H1 (cell line): Measurements from ENCODE around the gene RILPL2. TPM values are rescaled to one million over a fixed set of nuclear protein-coding genes. Genes with fewer than 3 reads are reported as not detected.

Source experiments
- CTCF ChIA-PET: fragments of 300-600 bp; sonication (Branson Sonifier 250); formaldehyde crosslinking; loops from one replicate; lab custom pipeline; 2021; ENCODE audit not compliant: partially characterized antibody; lab: Charles Lee
- POLR2A ChIA-PET: fragments of 300-600 bp; sonication (Branson Sonifier 250); formaldehyde crosslinking; loops from one replicate; lab custom pipeline; 2021; ENCODE audit warnings: inconsistent platforms; ENCODE audit not compliant: partially characterized antibody; lab: Charles Lee
- DNase-seq, 2 experiments: peaks; one replicate each; pipeline versions ENCODE4 v3.0.0 to v3.0.0-alpha.2; 2010 to 2022; ENCODE audit warnings: low spot score in 2 of 2, low read depth in 1 of 2, mixed read lengths in 1 of 2
- FAIRE-seq: peaks from 2 replicates; lab custom pipeline; 2011; peaks lifted over from hg19 to GRCh38; lab: Jason Lieb, UNC
- H2AFZ ChIP-seq: 2 replicates; pipeline ENCODE4 v1.8.1; 2012; ENCODE audit warnings: low read length, inconsistent platforms
- H2AK5ac ChIP-seq: 2 replicates; pipeline ENCODE4 v1.6.1; 2013; ENCODE audit warnings: low read depth, low read length
- H2BK120ac ChIP-seq: replicated peaks from 2 replicates; pipeline ENCODE3; 2013; ENCODE audit warnings: low read depth, low read length, inconsistent platforms
- H2BK12ac ChIP-seq: 2 replicates; pipeline ENCODE4 v1.6.1; 2013; ENCODE audit warnings: low read depth, low read length
- H2BK15ac ChIP-seq: 2 replicates; pipeline ENCODE4 v1.6.1; 2013; ENCODE audit warnings: low read length
- H2BK20ac ChIP-seq: 2 replicates; pipeline ENCODE4 v1.6.1; 2013; ENCODE audit warnings: low read length
- H2BK5ac ChIP-seq: 2 replicates; pipeline ENCODE4 v1.6.1; 2013; ENCODE audit warnings: low read depth, low read length
- H3K14ac ChIP-seq: 2 replicates; pipeline ENCODE4 v1.6.1; 2013; ENCODE audit warnings: inconsistent platforms; ENCODE audit not compliant: insufficient read length
- H3K18ac ChIP-seq: 2 replicates; pipeline ENCODE4 v1.6.1; 2013; ENCODE audit warnings: low read length; ENCODE audit errors: extremely low read depth
- H3K23ac ChIP-seq: 2 replicates; pipeline ENCODE4 v1.6.1; 2013; ENCODE audit warnings: inconsistent platforms; ENCODE audit not compliant: insufficient read length
- H3K23me2 ChIP-seq: 2 replicates; pipeline ENCODE4 v1.6.1; 2013; ENCODE audit warnings: low read depth, low read length
- H3K27ac ChIP-seq: 2 replicates; pipeline ENCODE4 v1.6.1; 2011; ENCODE audit warnings: low read depth, low read length, inconsistent platforms
- H3K27me3 ChIP-seq, 4 experiments: replicated peaks in 1 of 4; 1 replicate in 1 of 4; 2 replicates in 3 of 4; pipeline versions ENCODE4 v1.6.1 to v1.8.1; 2011 to 2013; ENCODE audit warnings: low read length in 3 of 4, mild to moderate bottlenecking in 3 of 4, inconsistent platforms in 2 of 4, mixed read lengths in 2 of 4, moderate library complexity in 1 of 4; ENCODE audit not compliant: control insufficient read depth in 3 of 4, insufficient read depth in 3 of 4; ENCODE audit errors: extremely low read depth in 1 of 4
- H3K36me3 ChIP-seq, 4 experiments: 2 replicates each; pipeline versions ENCODE4 v1.6.1 to v1.8.1; 2011 to 2013; ENCODE audit warnings: mild to moderate bottlenecking in 4 of 4, low read length in 3 of 4, moderate library complexity in 2 of 4, control low read depth in 1 of 4, inconsistent platforms in 1 of 4; ENCODE audit not compliant: insufficient read depth in 4 of 4, control insufficient read depth in 2 of 4
- H3K4ac ChIP-seq: replicated peaks from 2 replicates; pipeline ENCODE3; 2013; ENCODE audit warnings: low read length, low read depth, mixed read lengths, inconsistent platforms; ENCODE audit not compliant: insufficient read length
- H3K4me1 ChIP-seq, 4 experiments: replicated peaks in 1 of 4; 1 replicate in 1 of 4; 2 replicates in 3 of 4; pipeline versions ENCODE4 v1.6.1 to v1.8.1; 2011 to 2013; ENCODE audit warnings: low read length in 3 of 4, inconsistent platforms in 2 of 4, mixed read lengths in 1 of 4; ENCODE audit not compliant: insufficient read depth in 4 of 4, control insufficient read depth in 3 of 4
- H3K4me2 ChIP-seq, 2 experiments: 2 replicates each; pipeline versions ENCODE4 v1.6.1 to v1.8.1; 2011 to 2013; ENCODE audit warnings: low read depth in 2 of 2, low read length in 2 of 2, control low read depth in 1 of 2, inconsistent platforms in 1 of 2, mild to moderate bottlenecking in 1 of 2; ENCODE audit not compliant: insufficient read depth in 1 of 2
- H3K4me3 ChIP-seq, 4 experiments: fragments of 200-600, 300-600 bp in 1 of 4; sonication (generic), shearing (Covaris generic), sonication (Bioruptor Twin) in 1 of 4; 2 replicates each; pipeline versions ENCODE4 v1.5.1 to v1.8.1; 2011 to 2016; ENCODE audit warnings: low read length in 4 of 4, low read depth in 3 of 4, control low read depth in 2 of 4, inconsistent platforms in 2 of 4, mild to moderate bottlenecking in 2 of 4, mixed read lengths in 1 of 4, moderate library complexity in 1 of 4; ENCODE audit not compliant: insufficient read depth in 2 of 4; ENCODE audit errors: extremely low read depth in 1 of 4
- H3K56ac ChIP-seq: replicated peaks from 2 replicates; pipeline ENCODE3; 2013; ENCODE audit warnings: low read depth, mild to moderate bottlenecking, mixed read lengths, low read length, inconsistent platforms; ENCODE audit not compliant: insufficient read length
- H3K79me1 ChIP-seq: 2 replicates; pipeline ENCODE4 v1.6.1; 2013; ENCODE audit warnings: low read depth, low read length, control low read depth
- H3K79me2 ChIP-seq, 2 experiments: 2 replicates each; pipeline versions ENCODE4 v1.6.1 to v1.8.1; 2012 to 2013; ENCODE audit warnings: low read length in 2 of 2, mild to moderate bottlenecking in 2 of 2, inconsistent platforms in 1 of 2; ENCODE audit not compliant: insufficient read depth in 2 of 2, control insufficient read depth in 1 of 2
- H3K9ac ChIP-seq, 4 experiments: replicated peaks in 1 of 4; 1 replicate in 1 of 4; 2 replicates in 3 of 4; pipeline versions ENCODE4 v1.6.1 to v1.8.1; 2011 to 2013; ENCODE audit warnings: low read depth in 3 of 4, low read length in 3 of 4, control low read depth in 2 of 4, mild to moderate bottlenecking in 2 of 4, moderate library complexity in 2 of 4, inconsistent platforms in 1 of 4; ENCODE audit errors: extremely low read depth in 1 of 4
- H3K9me3 ChIP-seq, 2 experiments: 2 replicates each; pipeline versions ENCODE4 v1.6.1 to v1.8.1; 2012 to 2013; ENCODE audit warnings: mild to moderate bottlenecking in 2 of 2, moderate library complexity in 2 of 2, control low read depth in 1 of 2, inconsistent platforms in 1 of 2, low read depth in 1 of 2, low read length in 1 of 2, mixed read lengths in 1 of 2; ENCODE audit not compliant: insufficient read depth in 2 of 2
- H4K20me1 ChIP-seq, 2 experiments: replicated peaks in 1 of 2; 2 replicates each; pipeline versions ENCODE3 to v1.8.1; 2011 to 2013; ENCODE audit warnings: inconsistent platforms in 2 of 2, low read length in 2 of 2, mild to moderate bottlenecking in 1 of 2; ENCODE audit not compliant: insufficient read depth in 2 of 2, control insufficient read depth in 1 of 2
- H4K5ac ChIP-seq: 2 replicates; pipeline ENCODE4 v1.6.1; 2013; ENCODE audit warnings: low read length, low read depth, mixed read lengths, inconsistent platforms; ENCODE audit not compliant: insufficient read length
- H4K8ac ChIP-seq: 2 replicates; pipeline ENCODE4 v1.8.0; 2013; ENCODE audit warnings: mild to moderate bottlenecking, moderate library complexity, low read length, inconsistent platforms; ENCODE audit not compliant: insufficient read depth; ENCODE audit errors: extremely low read depth
- H4K91ac ChIP-seq: replicated peaks from 2 replicates; pipeline ENCODE3; 2013; ENCODE audit warnings: low read length, mixed read lengths, inconsistent platforms; ENCODE audit not compliant: insufficient read length
- CHD1 ChIP-seq: IDR thresholded peaks from 2 replicates; pipeline ENCODE4 v1.6.1; 2012; ENCODE audit warnings: low read depth, low read length, improper control_type of control experiment
- CTCF ChIP-seq, 3 experiments: IDR thresholded peaks; 1 replicate in 2 of 3; 2 replicates in 1 of 3; pipeline versions ENCODE4 v1.5.1 to v1.6.1; 2011; ENCODE audit warnings: low read length in 3 of 3, mild to moderate bottlenecking in 3 of 3, inconsistent platforms in 2 of 3, low read depth in 1 of 3, moderate library complexity in 1 of 3; ENCODE audit not compliant: insufficient read depth in 1 of 3; ENCODE audit errors: control extremely low read depth in 1 of 3
- KDM4A ChIP-seq: IDR thresholded peaks from one replicate; pipeline ENCODE4 v1.7.1; 2012; ENCODE audit warnings: low read depth, mild to moderate bottlenecking, moderate library complexity, low read length, inconsistent platforms; ENCODE audit not compliant: severe bottlenecking
- NRF1 ChIP-seq: IDR thresholded peaks from 2 replicates; pipeline ENCODE4 v1.6.1; 2011; ENCODE audit warnings: mild to moderate bottlenecking, low read depth, low read length, improper control_type of control experiment
- SIRT6 ChIP-seq: IDR thresholded peaks from one replicate; pipeline ENCODE4 v1.7.1; 2012; ENCODE audit warnings: low read length, inconsistent platforms
- WGBS, 2 experiments: shearing (Covaris generic) in 1 of 2; methylation state at CpG; one replicate each; pipeline versions ENCODE4 v1.1.6 to v1.1.7; 2013 to 2015; ENCODE audit warnings: low lambda C conversion rate in 2 of 2, mixed read lengths in 2 of 2, inconsistent platforms in 1 of 2, low coverage in 1 of 2, missing lambda C conversion rate in 1 of 2; ENCODE audit not compliant: insufficient replicate concordance in 2 of 2, insufficient coverage in 1 of 2, insufficient read length in 1 of 2; ENCODE audit errors: extremely low coverage in 1 of 2, missing lambda C conversion rate in 1 of 2; 5-methylcytosine and 5-hydroxymethylcytosine counted together
- polyA plus RNA-seq, 7 experiments: library from polyadenylated mRNA; depleted of rRNA in 3 of 7; stranded (reverse) in 5 of 7; unstranded in 2 of 7; fragments of >200 nt in 5 of 7; fragments of 200-250 nt in 2 of 7; gene quantifications; 1 replicate in 5 of 7; 2 replicates in 1 of 7; 4 replicates in 1 of 7; pipeline versions ENCODE4 v1.2.1 to v1.2.3, GENCODE V29; 2011 to 2013; ENCODE audit warnings: missing spikeins in 2 of 7, mixed read lengths in 2 of 7
- total RNA-seq: library from RNA; stranded (reverse); fragmentation: NEBNext Ultra II Directional; extraction: Animal tissue kit (Norgen Biotek cat#: 25700); gene quantifications from 2 replicates; pipeline ENCODE4 v1.2.1, GENCODE V29; 2021

The RILPL2 gene
- total and polyA plus RNA-seq, 2 of the 8 experiments (the other 6 are each of a cell fraction or from before 2014, with no cell fraction given): 0.77 to 1.4 TPM

- no peak overlapping the region for H3K56ac ChIP-seq
- no peak overlapping the region for H3K27ac ChIP-seq
- H3K23me2 ChIP-seq: peaks cover 14% of the 10 kb centered on the region
- H2BK120ac ChIP-seq: no peak overlapping the region
- H3K79me2 ChIP-seq: no peaks in the 10 kb centered on the region; a peak in 1 of 4 replicates
- H2AFZ ChIP-seq: no peak overlapping the region
- H3K79me1 ChIP-seq: no peaks in the 10 kb centered on the region
- no peak overlapping the region for H4K8ac ChIP-seq
- H3K9me3 ChIP-seq: no peaks in the 10 kb centered on the region
- H4K20me1 ChIP-seq: peaks cover 15 to 19% of the 10 kb centered on the region in 2 experiments
- peak in 1 of 2 experiments; percentile 64 for DNase-seq
- no peak overlapping the region for H3K18ac ChIP-seq
- no peak overlapping the region for H4K91ac ChIP-seq
- H3K9ac ChIP-seq: peak overlapping the region in 1 of 4 experiments; percentile 41; a peak in 1 of 7 replicates
- TF ChIP-seq KDM4A (peak; percentile 23), NRF1 (no peak), CTCF (IDR thresholded peaks at IDR 0.05; ENCODE audit: control extremely low read depth in 1 of 3, insufficient read depth in 1 of 3, low read depth in 1 of 3, low read length in 3 of 3) (no peak), SIRT6 (no peak), CHD1 (no peak)
- H2BK20ac ChIP-seq: no peak overlapping the region
- POLR2A ChIA-PET: interaction anchor here (0.6 to 6.2 kb wide), 6 partner anchors 24 to 367 kb away, joined by 3 to 69 read pairs (median 4); partner anchors contain the start of genes SBNO1 and TMED2
- CTCF ChIA-PET: interaction anchor here (1.6 kb wide), 1 partner anchor 23 kb away, joined by 5 read pairs; no protein-coding TSS in a partner anchor
- H2BK15ac ChIP-seq: no peak overlapping the region
- H3K4me1 ChIP-seq: peaks cover 0 to 8% (median 4%) of the 10 kb centered on the region in 4 experiments; a peak in 4 of 7 replicates
- no peak overlapping the region for H3K4ac ChIP-seq
- peaks cover 1 to 33% (median 28%) of the 10 kb centered on the region in 4 experiments for H3K27me3 ChIP-seq
- no peak overlapping the region for H4K5ac ChIP-seq
- H3K4me3 ChIP-seq: peak overlapping the region; percentile 27 to 67 (median 38)
- H2AK5ac ChIP-seq: no peak overlapping the region
- no peak overlapping the region for H3K23ac ChIP-seq
- no peak overlapping the region for H3K14ac ChIP-seq
- peaks cover 0 to 12% (median 4%) of the 10 kb centered on the region in 4 experiments; a peak in 4 of 8 replicates for H3K36me3 ChIP-seq
- FAIRE-seq: no peak
- WGBS, 2 experiments: 29% methylated on average over 13 of the region's 52 CpGs; no CpG with 5 or more reads in 1 of the 2 experiments
- no peak overlapping the region for H2BK12ac ChIP-seq
- no peak overlapping the region for H2BK5ac ChIP-seq
- peak overlapping the region; percentile 74 to 89 for H3K4me2 ChIP-seq
Observed at GRCh38 chr12:123388177-123388950, 48.1 kb downstream of the RILPL2 start.
